Fibroblast of mammary gland (primary cell): ENCODE results near the gene DENND1B.
"Not testable (repeated sequence)": the region's sequence is repeated elsewhere in the genome, so short reads cannot be mapped to it uniquely, and the experiment has no call there.

Source experiments
- DNase-seq: peaks from one replicate; pipeline ENCODE4 v3.0.0-alpha.2; 2010; ENCODE audit warnings: low read depth
- H3K4me3 ChIP-seq: 2 replicates; pipeline ENCODE4 v1.5.1; 2011; ENCODE audit warnings: low read depth, mild to moderate bottlenecking, low read length, moderate library complexity; ENCODE audit not compliant: control insufficient read depth
- CTCF ChIP-seq: conservative IDR thresholded peaks from 2 replicates; pipeline ENCODE4 v1.5.1; 2011; ENCODE audit warnings: low read depth, low read length, inconsistent platforms; ENCODE audit not compliant: control insufficient read depth, insufficient read depth

The DENND1B gene

GRCh38 chr1:197706601-197707000 lies 68.7 kb downstream of the DENND1B start:
- no peak overlapping the region for H3K4me3 ChIP-seq
- DNase-seq: no peak
- TF ChIP-seq CTCF: no peak

- no peak overlapping the region for H3K4me3 ChIP-seq
- no peak for TF ChIP-seq CTCF
- DNase-seq: no peak
These were observed 69.3 kb downstream of the DENND1B start for GRCh38 chr1:197705941-197706340.

- not testable (repeated sequence) for H3K4me3 ChIP-seq, DNase-seq
These were observed 74.6 kb downstream of the DENND1B start for GRCh38 chr1:197700688-197701087.

- peak; percentile 11 for DNase-seq
- H3K4me3 ChIP-seq: no peak overlapping the region
- no peak for TF ChIP-seq CTCF
These were observed 78.9 kb downstream of the DENND1B start for GRCh38 chr1:197696372-197696771.

GRCh38 chr1:197695961-197696360 lies 79.3 kb downstream of the DENND1B start:
- DNase-seq: peak; percentile 10
- no peak for TF ChIP-seq CTCF
- no peak overlapping the region for H3K4me3 ChIP-seq

- TF ChIP-seq CTCF: peak; percentile 28
- DNase-seq: peak; percentile 44
These were observed 82.3 kb downstream of the DENND1B start for GRCh38 chr1:197692965-197693364.

GRCh38 chr1:197691816-197692215 lies 83.5 kb downstream of the DENND1B start:
- TF ChIP-seq CTCF: no peak
- no peak for DNase-seq
- H3K4me3 ChIP-seq: no peak overlapping the region

More at GRCh38 chr1:197692965-197693364, 82.3 kb downstream of the DENND1B start:
- no peak overlapping the region for H3K4me3 ChIP-seq
